GM08714 (cell line): ENCODE results near the gene BRCA2.

ENCODE experiments used
- H3K4me3 ChIP-seq: fragments of 200-500 bp; sonication (Bioruptor generic); 2 replicates; pipeline ENCODE4 v1.5.1; 2014; ENCODE audit warnings: mild to moderate bottlenecking, low read length, inconsistent platforms
- ZNF274 ChIP-seq: IDR thresholded peaks from 2 replicates; pipeline ENCODE4 v1.6.1; 2012; ENCODE audit warnings: mild to moderate bottlenecking, low read depth, low read length

BRCA2 gene

DNA sequence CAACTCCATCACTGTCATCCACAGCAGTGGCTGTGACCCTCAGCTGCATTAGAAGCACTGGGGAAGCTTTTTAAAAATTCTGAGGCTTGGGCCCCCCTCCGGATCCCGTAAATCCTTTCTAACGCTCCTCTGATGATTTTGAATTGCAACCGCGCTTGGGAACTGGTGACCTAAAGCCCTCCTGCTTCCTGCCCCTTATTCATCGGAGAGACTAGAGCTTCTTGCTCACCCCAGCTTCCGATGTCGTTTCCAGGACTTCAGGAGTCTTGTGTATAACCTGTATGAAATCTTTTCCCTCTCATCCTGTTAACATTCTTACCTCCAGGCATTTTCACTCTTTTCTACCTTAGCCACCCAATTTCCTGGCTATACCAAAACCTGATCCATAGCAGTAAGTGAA, 14.9 kb upstream of the BRCA2 start:
- H3K4me3 ChIP-seq = no peak overlapping the region
- TF ChIP-seq ZNF274 = no peak

DNA sequence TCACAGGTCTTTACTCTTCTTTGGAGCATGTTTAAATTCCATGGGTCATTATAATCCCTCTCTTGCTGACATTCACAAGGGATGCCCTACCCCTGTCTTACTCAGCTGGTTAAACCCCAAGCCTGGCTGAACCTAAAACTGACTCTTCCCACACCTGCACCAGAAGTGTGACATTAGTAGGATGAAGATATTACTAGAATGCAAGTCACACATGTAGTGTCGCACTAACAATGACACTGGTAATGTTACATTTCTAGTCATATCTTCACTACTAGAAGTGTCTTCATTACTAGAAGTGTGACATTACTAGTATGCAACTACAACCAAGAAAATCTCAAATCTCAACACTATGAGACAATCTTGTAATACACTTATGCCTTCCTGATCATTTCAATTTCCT, 14.4 kb upstream of the BRCA2 start:
- no peak for TF ChIP-seq ZNF274
- no peak overlapping the region for H3K4me3 ChIP-seq

DNA sequence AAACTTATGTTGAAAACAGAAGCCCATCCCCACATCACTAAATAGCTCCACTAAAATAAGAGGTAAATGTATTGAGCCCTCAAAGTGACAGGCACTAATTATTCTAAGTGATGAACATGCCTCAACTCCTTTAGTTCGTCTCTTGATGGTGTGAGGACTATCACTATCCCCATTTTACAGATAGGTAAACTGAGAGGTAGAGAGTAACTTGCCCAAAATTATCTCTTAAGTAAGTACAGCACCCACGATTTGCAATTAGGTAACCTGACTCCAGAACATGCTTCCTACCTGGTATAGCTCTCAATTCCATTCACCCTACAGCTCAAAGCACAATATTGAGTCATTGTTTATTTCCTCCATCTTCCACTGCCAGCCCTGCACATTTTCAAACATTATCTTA, 12.8 kb upstream of the BRCA2 start:
- TF ChIP-seq ZNF274 = no peak
- no peak overlapping the region for H3K4me3 ChIP-seq

DNA sequence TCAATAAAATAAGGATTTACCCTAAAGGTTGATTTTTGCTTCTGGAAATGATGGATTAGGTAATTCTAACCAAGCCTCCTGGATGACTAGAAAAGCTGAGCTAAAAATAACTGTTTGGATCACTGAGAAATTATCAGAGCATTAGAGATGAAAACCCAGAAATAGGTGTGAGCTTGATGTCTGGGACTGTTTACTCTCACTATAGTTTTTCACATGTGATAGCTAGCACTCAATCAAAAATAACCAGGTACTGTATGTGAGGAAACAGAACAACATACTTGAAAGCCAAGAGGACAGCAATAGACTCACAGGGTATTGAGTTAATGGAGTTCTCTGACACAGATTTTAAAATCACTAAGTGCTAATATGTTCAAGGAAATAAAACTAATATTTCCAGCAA, 9.7 kb upstream of the BRCA2 start:
- H3K4me3 ChIP-seq = no peak overlapping the region
- TF ChIP-seq ZNF274 = no peak

DNA sequence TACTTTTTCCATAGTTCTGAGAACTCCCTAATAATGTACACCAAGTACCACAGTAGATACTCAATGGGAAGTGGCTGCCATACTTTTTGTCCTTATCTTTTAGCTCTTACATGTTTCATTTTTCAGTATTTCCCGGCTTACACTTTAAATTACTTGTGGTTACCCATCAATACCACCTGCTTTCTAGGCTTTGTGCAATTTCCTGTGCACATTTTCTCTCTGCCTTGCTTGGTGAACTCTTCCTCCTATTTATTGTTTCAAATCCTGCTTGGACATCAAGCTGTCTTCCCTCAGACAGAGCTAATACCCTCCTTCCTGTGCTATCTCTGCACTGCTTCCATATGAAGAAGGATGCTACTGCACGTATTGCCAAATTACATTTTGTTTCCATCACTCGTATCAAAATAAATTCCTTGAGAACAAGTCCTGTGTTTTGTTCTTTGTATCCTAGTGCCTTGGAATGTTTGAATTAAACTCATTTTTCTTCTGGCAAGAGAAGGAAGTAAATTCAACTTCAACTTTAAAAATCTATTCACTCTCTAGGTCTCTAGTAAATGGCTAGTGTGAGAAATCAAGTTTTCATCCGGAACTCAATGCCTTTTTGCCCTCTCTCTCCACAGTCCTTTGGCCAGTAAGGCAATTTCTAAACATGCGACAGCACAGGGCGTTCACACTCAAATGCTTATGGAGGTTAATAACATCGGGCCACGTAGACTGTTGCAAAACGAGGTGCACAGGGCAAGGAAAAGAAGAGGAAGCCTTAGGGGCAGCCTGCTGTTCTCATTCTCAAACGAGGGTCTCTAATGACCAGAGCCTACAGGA, 5.8 kb upstream of the BRCA2 start:
- TF ChIP-seq ZNF274 = no peak
- peak overlapping the region; percentile 23; the same call in 1 of the 2 replicates for H3K4me3 ChIP-seq

DNA sequence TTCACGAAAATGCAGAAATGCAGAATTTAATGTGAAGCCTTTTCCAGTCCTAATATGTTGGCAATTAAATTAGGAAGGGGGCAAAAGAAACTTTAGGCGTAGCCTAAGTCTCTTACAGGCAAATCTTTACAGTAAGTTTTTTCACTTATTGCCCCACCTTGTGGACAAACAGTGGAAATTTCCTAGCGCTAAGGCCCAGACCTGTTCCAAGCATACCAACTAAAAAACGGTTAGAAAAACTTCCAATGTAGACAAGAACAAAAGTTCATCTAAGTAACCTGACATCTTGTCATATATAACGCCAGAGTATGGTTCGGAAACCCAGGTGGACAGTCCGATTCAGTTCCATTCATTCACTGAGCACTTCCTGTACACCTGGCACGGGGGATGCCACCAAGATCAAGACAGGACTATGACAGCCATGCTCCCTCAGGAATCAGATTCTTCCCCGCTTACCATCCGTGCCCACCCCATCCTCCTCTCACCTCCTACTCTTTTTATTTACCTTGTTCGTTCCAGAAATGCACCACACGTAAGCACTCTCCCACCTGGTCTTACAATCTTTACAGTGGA, 5.1 kb upstream of the BRCA2 start:
- H3K4me3 ChIP-seq = peak overlapping the region; percentile 23; the same call in 1 of the 2 replicates
- no peak for TF ChIP-seq ZNF274

DNA sequence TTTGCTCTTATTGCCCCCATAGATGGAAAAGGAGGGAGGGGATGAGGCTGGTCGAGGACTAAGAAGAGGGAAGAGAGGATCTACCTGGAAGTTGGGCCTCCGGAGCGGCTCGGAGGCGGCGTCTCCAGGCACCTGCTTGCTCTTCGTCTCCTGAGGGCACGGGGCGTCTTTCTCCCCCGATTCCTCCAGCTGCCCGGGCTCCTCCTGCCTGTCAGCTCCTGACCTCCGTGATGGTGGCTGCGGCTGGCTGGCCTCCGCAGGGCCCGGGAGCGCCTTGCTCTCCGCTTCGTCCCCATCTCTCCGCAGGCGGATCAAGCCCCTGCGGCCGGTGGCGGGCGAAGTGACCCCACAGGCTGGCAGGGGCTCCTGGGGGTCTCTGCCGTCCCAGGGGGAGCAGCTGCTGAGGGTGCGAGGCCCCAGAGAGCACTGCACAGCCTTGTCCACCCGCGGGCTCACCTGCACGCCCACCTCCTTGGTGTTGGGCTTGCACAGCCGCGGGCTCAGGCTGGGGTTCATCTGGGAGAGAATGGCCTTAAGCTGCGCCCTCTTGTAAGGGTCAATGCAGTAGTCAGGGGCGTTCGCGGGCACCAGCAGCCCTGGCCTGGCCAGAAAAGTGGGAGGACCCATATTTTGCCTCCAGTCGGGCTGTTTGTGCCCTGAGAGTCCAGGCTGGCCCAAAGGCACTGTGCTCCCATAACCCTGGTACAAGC, 4.0 kb upstream of the BRCA2 start:
- no peak overlapping the region for H3K4me3 ChIP-seq
- no peak for TF ChIP-seq ZNF274

DNA sequence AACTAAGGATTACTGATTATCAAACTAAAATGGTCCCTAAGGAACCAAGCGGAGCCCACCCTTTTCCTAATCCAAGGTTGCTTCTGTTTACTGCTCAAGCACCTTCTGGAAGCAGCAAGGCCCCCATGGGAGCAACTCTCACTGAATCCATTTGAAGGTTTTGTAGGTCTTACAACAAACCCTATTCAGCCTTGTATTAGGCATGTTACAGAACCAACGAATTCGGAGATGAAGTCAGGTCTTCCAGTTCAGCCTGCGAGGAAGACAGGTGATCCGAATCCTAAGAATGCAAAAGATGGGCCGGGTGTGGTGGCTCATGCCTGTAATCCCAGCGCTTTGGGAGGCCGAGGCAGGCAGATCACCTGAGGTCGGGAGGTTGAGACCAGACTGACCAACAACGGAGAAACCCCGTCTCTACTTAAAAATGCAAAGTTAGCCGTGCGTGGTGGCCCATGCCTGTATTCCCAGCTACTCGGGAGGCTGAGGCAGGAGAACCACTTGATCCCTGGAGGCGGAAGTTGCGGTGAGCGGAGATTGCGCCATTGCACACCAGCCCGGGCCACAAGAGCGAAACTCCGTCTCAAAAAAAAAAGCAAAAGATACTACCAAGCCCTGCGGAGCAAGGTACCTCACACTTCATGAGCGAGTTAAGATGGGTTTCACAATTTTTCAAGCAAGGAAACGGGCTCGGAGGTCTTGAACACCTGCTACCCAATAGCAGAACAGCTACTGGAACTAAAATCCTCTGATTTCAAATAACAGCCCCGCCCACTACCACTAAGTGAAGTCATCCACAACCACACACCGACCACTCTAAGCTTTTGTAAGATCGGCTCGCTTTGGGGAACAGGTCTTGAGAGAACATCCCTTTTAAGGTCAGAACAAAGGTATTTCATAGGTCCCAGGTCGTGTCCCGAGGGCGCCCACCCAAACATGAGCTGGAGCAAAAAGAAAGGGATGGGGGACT, 754 bp upstream of the BRCA2 start:
- no peak for TF ChIP-seq ZNF274
- peak overlapping the region; percentile 84 for H3K4me3 ChIP-seq

DNA sequence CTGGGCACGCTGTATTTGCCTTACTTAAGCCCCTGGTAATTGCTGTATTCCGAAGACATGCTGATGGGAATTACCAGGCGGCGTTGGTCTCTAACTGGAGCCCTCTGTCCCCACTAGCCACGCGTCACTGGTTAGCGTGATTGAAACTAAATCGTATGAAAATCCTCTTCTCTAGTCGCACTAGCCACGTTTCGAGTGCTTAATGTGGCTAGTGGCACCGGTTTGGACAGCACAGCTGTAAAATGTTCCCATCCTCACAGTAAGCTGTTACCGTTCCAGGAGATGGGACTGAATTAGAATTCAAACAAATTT, 676 bp downstream of the BRCA2 start:
- TF ChIP-seq ZNF274 = no peak
- peak overlapping the region; percentile 84 for H3K4me3 ChIP-seq

DNA sequence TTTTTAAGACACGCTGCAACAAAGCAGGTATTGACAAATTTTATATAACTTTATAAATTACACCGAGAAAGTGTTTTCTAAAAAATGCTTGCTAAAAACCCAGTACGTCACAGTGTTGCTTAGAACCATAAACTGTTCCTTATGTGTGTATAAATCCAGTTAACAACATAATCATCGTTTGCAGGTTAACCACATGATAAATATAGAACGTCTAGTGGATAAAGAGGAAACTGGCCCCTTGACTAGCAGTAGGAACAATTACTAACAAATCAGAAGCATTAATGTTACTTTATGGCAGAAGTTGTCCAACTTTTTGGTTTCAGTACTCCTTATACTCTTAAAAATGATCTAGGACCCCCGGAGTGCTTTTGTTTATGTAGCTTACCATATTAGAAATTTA, 1.2 kb downstream of the BRCA2 start:
- TF ChIP-seq ZNF274 = no peak
- peak overlapping the region; percentile 84 for H3K4me3 ChIP-seq

DNA sequence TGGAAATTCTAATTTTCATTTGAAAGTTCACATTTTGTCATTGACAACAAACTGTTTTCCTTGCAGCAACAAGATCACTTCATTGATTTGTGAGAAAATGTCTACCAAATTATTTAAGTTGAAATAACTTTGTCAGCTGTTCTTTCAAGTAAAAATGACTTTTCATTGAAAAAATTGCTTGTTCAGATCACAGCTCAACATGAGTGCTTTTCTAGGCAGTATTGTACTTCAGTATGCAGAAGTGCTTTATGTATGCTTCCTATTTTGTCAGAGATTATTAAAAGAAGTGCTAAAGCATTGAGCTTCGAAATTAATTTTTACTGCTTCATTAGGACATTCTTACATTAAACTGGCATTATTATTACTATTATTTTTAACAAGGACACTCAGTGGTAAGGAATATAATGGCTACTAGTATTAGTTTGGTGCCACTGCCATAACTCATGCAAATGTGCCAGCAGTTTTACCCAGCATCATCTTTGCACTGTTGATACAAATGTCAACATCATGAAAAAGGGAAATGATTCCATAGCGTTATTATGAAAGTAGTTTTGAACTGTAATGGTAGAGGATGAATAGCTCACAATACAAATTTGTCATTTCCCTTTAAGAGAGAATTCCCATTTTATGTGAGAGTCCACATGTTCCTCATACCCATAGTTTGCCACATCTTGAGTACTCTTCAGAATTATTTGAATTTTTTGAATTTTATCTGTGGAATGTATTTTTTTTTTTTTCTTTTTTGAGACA, 2.6 kb downstream of the BRCA2 start:
- H3K4me3 ChIP-seq = no peak overlapping the region
- no peak for TF ChIP-seq ZNF274

DNA sequence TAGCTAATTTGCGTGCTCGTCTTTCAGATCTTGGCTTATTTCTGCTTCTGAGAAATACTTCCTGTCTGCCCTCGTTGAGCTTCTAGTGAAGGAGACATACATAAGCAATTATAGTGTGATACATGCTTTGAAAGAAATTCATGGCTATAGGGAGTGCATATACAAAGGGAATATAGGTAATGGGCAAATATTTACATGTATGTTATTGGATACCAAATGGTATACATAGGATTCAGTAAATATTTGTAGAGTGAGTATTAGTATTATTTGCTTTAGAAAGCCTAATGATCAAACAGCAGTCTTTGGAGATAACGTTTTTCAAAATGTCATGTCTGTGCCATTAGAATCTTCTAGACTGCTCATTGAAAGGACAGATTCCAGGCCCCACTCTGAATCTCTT, 5.2 kb downstream of the BRCA2 start:
- H3K4me3 ChIP-seq = no peak overlapping the region
- no peak for TF ChIP-seq ZNF274

DNA sequence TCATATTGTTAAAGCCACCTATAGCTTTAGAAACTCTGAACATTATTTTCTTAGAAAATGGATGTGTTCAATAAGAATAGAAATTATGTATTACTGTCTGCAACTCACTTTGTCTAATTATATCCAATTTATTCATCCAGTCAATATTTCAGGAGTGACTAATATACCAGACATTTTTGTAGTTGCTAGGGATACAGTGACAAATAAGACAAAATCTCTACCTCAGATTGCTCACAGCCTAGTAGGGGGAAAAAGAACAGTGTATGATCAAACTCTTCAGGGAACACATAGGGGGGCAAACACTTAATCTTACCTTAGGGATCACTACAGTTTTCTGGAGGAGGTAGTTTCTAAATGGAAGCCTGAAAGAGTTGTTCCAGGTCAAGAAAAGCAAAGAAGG, 8.6 kb downstream of the BRCA2 start:
- TF ChIP-seq ZNF274 = no peak
- no peak overlapping the region for H3K4me3 ChIP-seq
